Activated T-cell treated with anti-CD3 and anti-CD28 coated beads for 24 hours (primary cell): ENCODE data around the gene ZNF804B.

Experiments used
- DNase-seq: peaks from one replicate; pipeline ENCODE4 v3.0.0-alpha.2; 2020; ENCODE audit warnings: low read depth

Gene ZNF804B

GRCh38 chr7:88967432-88967831, 207.9 kb downstream of the ZNF804B start:
- DNase-seq = no peak

- DNase-seq = no peak
Observed at GRCh38 chr7:88969167-88969566, 209.7 kb downstream of the ZNF804B start.

- DNase-seq = no peak
Observed at GRCh38 chr7:88985295-88985694, 225.8 kb downstream of the ZNF804B start.

- DNase-seq = no peak
Observed at GRCh38 chr7:89001306-89001705, 241.8 kb downstream of the ZNF804B start.

DNA sequence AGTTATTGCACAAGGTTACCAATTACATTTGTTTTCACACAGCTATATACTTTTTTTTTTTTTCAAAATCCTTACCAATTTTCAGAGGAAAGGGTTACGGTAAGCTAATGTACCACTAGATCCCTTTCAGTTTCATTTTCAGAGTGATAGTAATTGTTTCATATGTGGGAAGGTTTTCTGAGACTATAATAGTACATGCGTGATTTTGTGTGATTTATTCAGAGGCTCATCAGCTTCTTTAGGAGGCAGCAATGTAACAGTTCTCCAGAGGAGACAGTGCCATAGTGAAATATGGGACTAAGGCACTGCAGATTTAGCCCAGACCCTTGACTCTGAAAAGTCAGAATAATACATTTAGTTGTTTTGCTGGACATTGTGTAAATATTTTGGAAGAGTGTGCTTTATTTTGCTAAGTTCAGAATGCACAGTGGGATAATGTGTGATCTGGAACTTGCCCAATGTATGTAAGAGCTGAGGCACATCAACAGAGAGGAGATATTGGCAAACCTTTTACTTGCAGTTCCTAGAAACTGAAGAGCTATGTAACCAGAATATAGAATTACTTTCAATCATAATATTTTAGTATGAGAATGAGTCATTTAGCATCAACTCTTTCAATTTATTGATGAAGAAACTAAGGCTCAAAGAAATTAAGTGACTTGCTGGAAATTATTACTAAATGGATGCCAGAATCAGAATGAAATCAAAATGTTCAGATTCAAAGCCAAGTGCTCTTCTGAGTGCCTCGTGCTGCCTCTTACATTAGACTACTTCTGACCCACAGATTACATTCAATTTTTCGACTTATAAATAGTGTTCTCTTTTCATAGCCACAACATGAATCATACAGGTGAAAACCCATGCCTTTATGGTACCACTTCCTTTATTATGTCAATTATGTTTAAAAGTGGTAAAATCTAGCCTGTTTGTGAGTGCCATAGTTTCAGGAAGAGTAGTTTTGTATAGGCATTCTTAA, 243.8 kb downstream of the ZNF804B start:
- DNase-seq = no peak

DNA sequence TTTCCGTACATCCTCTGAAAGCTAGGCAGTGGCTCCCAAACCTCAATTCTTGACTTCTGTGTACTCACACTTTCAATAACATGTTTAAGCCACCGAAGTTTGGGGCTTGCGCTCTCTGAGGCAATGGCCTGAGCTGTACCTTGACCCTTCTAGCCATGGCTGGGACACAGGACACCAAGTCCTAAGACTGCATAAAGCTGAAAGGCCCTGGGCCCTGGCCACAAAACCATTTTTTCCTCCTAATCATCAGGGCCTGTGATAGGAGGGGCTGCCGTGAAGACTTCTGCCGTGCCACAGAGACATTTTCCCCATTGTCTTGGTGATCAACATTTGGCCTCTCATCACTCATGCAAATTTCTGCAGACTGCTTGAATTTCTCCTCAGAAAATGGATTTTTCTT, 252.5 kb downstream of the ZNF804B start:
- DNase-seq = no peak

DNA sequence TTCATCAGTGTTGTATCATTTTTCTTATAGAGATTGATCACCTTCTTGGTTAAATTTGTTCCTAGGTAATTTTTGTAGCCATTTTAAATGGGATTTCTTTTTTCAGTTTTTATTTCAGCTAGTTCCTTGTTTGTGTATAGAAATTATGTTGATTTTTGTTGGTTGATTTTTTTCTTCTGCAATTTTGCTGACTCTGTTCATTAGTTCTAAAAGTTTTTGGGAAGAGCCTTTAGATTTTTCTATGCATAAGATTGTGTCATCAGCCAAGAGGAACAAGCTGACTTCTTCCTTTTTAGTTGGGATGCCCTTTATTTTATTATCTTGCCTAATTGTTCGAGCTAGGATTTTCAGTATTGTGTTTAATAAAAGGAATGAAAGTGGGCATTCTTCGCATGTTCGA, 258.2 kb downstream of the ZNF804B start:
- no peak for DNase-seq

DNA sequence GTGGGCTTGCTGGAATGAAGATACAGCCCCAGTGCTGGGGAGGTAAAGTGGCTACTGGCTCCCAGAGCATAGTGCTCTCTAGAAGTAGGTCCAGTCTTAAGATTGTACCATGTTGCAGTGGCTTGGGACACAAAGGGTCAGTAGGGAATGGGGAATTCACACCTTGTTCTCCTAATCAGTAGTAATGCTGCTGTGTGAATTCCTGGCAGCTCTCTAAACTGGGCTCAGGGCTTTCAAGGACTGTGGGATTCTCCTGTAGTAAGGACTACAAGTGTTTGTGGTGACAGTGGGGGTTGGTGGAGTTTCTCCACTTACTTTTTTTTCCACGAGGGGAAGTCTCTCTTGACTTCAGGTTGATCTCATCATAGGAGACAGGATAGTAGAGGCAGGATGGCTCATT, 262.2 kb downstream of the ZNF804B start:
- no peak for DNase-seq

- DNase-seq = no peak
Observed at GRCh38 chr7:89023206-89023605, 263.7 kb downstream of the ZNF804B start.

DNA sequence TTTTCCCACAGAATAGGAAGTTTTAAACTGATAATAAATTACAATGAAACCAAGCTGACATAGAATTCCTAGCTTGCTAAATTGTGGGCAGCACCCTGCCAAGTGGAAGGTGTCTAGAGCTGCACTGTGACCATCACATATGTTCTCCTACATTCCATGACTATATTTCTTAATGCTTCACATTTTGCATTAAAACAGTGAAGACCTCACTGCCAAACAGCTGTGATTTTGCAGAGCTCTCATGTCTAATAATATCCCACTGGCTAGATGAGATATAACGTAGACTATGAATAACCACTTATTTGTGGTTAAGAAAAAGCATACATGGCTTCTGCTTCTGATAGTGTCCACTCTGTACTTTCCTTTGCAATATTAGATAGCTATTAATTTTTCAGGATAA, 264.4 kb downstream of the ZNF804B start:
- DNase-seq = no peak

- DNase-seq = no peak
Observed at GRCh38 chr7:89027781-89028180, 268.3 kb downstream of the ZNF804B start.

DNA sequence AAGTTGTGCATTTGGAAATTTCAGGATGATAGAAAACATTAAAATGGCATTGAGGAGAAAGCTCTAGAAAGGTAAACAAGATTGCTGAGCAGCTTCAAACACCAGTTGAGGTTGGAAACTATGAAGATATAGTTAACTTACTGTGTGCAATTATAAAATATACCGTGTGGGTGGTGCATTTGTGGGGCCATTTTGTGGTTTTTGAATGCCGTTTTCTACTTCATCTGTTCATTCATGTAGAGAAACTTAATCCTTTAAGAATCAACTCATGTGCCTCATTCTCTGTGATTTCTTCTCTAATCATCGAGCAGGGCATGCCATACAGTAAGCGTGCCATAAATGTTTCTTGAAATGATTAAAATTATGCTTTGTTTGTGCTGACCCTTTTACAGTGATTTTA, 268.8 kb downstream of the ZNF804B start:
- no peak for DNase-seq

DNA sequence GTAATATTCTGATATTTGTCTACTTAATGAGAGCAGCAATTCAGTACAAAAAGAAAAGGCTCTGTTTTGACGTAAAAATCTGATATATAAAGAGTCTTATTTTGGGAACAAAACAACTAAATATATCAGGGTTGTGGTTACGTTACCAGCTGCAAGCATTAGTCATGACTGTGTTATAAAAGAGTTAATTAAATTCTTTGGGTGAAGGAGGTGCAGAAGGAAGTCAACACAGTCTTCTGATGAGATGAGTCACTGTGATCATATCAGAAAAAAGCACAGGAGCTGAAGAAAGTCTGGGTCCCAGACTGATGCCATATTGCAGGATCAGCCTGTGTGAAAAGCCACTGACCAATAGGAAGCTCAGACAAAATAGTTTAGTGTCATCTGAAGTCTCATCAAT, 270.4 kb downstream of the ZNF804B start:
- DNase-seq = no peak

- DNase-seq = no peak
Observed at GRCh38 chr7:89041240-89041639, 281.7 kb downstream of the ZNF804B start.

- no peak for DNase-seq
Observed at GRCh38 chr7:89042940-89043339, 283.4 kb downstream of the ZNF804B start.

DNA sequence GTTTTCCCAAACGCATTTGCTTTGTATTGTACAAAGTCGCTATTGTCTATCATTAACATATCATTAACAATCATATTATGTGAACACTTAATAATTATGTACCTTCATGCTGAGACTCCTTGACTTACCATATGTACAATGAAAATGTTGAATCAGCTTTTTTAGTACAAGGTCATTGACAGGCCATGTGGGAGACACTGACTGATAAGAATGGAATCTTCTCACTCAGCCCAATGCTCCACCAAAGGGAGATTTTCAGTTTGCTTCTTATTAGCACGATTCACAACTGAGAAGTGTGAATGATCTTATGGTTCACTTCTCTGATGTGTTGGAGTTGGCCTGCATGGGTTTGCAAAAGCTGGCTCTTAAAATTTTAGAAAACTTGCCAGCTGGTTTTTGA, 289.5 kb downstream of the ZNF804B start:
- DNase-seq = no peak

DNA sequence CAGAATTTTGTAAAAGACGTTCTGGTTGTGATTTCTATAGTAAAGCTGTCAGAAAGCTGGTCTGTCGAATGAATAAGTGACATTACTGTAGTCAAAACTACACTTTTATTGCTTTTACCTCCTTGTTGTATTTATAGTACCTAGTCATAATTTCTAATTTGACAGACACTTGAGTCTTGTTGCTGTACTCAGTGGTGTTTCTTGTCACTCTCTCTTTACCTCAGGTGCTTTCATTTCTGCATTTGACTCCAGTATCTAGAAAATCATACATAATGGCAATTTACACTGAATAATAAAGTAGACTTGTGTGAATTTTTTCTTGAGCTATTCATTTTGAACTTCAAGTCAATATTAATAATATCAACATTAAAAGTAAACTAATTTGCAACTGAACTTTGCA, 293.6 kb downstream of the ZNF804B start:
- DNase-seq = no peak

DNA sequence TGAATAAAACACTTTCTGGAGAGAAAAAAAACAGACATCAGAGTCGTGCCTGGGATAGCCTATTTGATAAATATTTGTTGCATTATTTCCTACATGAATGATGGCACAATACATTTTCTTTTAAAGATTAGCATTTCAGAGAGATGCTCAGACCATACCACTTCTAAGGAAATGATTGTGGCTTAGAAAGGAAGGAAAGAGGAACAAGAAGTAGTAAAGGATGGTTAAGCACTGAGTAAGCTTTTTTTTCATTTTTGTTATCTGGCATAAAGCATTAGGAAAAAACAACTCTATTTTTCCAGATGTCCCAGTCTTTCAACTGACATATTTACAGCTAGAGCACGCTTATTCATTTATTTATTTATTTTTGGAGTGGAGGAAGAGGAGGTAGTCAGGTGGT, 294.9 kb downstream of the ZNF804B start:
- no peak for DNase-seq

DNA sequence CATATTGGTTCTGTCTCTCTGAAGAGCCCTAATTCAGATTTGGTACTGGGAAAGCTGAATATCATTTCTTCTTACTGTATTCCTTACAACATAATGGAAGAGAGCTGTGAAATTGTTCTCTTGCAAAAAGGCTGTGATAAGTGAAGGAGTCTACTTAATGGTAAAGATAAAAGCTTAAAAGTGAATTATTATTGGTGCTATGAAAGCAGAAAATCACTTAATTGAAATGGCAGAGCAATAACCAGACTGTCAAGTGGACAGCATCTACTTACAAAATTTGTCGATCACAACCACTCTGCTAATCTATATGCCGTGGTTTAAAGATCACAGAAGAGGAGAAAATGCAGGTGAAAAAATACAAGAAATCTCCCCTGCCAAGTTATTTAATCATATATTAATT, 300.7 kb downstream of the ZNF804B start:
- DNase-seq = no peak

DNA sequence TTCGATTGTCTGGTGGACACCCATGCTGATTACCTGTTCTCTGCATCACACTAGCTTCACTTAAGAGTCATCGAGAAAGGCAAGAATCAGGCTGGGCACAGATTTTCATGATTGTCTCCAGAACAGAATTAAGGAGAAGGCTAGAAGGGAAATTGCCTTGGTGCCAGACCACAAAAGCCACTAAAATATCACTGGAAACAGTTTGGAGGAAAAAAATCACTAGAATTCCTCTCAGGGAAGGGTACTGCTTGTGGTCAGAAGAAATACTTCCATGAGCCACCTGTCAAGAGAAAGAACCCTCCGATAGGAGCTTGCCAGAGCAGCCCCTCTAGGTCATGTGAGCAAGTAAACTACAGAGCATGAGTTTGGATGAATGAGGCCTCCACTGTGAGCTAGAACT, 305.3 kb downstream of the ZNF804B start:
- no peak for DNase-seq

DNA sequence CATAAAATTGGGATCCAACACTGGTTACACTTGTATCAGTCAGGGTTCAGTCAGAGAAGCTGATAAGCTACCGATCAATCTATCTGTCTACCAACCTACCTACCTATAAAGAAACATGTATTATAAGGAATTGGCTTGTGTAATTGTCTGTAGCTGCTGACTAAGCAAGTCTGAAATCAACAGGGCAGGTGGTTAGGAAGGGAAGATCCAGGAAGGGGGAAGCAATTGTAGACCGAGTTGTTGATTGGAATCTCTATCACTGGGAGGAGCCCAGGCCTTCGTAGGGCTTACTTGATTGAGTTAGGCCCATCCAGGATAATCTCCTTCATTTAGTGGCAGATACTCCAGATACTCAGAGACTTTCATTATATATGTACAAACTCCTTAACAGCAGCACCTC, 307.5 kb downstream of the ZNF804B start:
- no peak for DNase-seq

GRCh38 chr7:89072081-89072480, 312.6 kb downstream of the ZNF804B start:
- DNase-seq = no peak

- DNase-seq = no peak
Observed at GRCh38 chr7:89073776-89074175, 314.3 kb downstream of the ZNF804B start.

DNA sequence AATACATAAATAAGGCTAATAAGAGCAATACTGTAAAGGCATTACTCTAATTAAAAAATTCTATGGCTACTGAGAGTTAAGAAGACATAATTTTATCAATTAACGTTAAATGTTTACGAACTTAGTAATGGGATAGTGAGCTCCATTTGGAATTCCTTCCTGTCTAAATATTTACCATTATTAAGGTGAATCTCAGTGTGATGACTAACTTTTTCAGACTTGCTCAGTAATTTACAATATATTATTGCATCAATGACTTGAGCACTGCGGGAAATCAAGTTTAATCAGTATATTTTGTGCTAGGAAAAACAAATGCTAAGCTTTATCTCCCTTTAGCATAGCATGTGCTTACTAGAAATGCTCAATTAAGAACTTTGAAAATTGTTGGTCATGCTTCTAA, 318.5 kb downstream of the ZNF804B start:
- no peak for DNase-seq
